IPS-20b (cell line): ENCODE data around the gene KIAA1143.
A peak's percentile ranks its signal among the peaks of the same experiment; 100 is the strongest.

ENCODE experiments used
- H3K27ac ChIP-seq: one replicate; pipeline ENCODE4 v1.5.1; 2013; ENCODE audit warnings: low read length
- H3K27me3 ChIP-seq: 2 replicates; pipeline ENCODE4 v1.6.1; 2013; ENCODE audit warnings: mild to moderate bottlenecking, low read length, inconsistent platforms; ENCODE audit not compliant: insufficient read depth
- H3K36me3 ChIP-seq: 2 replicates; pipeline ENCODE4 v1.6.1; 2013; ENCODE audit warnings: low read depth, mild to moderate bottlenecking, inconsistent platforms, low read length, moderate library complexity; ENCODE audit not compliant: insufficient read depth
- H3K4me1 ChIP-seq: 2 replicates; pipeline ENCODE4 v1.6.1; 2013; ENCODE audit warnings: mild to moderate bottlenecking, control low read depth, inconsistent platforms, low read length, moderate library complexity; ENCODE audit not compliant: insufficient read depth
- H3K4me3 ChIP-seq: 2 replicates; pipeline ENCODE4 v1.5.1; 2013; ENCODE audit warnings: mild to moderate bottlenecking, low read length, inconsistent platforms
- H3K9ac ChIP-seq: 2 replicates; pipeline ENCODE4 v1.6.1; 2013; ENCODE audit warnings: low read depth, mild to moderate bottlenecking, inconsistent platforms, low read length, moderate library complexity
- H3K9me3 ChIP-seq: 2 replicates; pipeline ENCODE4 v1.6.1; 2013; ENCODE audit warnings: mild to moderate bottlenecking, low read depth, low read length, inconsistent platforms; ENCODE audit not compliant: insufficient read depth

KIAA1143 gene

DNA sequence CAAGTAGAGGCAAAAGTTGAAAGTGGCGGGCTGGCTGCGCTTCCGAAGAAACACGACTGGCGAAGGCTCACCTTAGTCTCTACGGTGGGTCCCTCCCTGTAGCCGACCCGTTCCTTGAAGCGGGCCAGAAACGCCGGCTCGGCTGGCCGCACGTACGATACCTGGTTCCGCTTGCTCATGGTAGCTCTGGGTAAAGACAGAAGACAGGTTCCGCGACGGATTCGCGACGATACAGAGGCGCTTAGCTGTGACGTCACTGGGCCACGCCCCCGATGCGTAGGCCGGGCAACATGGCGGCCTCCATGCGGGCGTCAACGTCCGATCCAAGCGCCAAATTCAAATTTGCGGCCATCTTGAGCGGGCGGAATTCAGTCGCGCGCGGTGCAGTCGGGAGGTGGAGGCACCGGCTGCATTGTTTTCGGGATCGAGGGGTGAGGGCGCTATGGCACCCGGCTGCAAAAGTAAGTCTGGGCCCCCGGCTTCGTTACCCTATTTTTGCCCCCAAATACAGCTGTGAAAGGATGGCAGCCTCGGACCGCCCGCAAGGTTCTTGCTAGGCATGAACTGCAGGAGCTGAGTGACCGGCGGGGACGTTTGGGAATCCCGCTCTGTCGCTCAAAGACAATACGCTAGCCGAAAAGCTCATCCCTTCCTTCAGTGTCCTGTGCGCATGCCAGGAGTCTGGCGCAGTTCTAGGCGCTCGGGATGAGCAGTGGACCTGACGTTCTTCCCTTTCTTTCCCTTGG, at the start of gene KIAA1143, which contains the start of gene KIF15:
KIAA1143 (minus strand) TSS at position 196 of the 746 bp plus-strand sequence; CDS start at position 179, 17 bp downstream.
KIF15 (plus strand) TSS at position 371 of the 746 bp plus-strand sequence; CDS start at position 443, 72 bp downstream.
- peaks cover 10% of the 10 kb centered on the region for H3K9me3 ChIP-seq
- peaks cover 51% of the 10 kb centered on the region for H3K36me3 ChIP-seq
- H3K4me1 ChIP-seq: peaks cover 7% of the 10 kb centered on the region; the same call in 1 of the 2 replicates
- no peaks in the 10 kb centered on the region for H3K27me3 ChIP-seq
- peak within 1 kb of the TSS; percentile 99 for H3K4me3 ChIP-seq
- peak within 1 kb of the TSS; percentile 98 for H3K9ac ChIP-seq
- peak within 1 kb of the TSS; percentile 87 for H3K27ac ChIP-seq

DNA sequence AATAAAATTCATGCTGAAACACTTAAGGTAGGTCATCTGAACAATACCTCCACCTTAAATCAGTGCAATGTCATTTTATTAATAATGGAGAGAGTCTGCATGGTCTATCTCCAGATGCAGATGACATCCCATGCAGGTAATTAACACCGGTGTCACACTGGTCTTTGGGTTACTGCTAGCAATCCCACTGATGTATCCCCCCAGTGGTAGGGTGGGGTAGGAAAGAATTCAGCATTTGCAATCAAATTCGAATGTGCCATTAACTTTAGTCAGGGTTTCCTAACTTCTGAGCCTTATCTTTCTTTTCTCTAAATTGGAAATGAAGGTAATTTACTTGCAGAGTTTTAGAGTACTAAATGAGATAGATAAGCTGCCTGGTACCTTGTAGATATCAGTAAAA, 44.5 kb upstream of the KIAA1143 start:
- Histone ChIP-seq H3K4me3 (no peak overlapping the region), H3K27ac (no peak overlapping the region), H3K9ac (no peak overlapping the region), H3K36me3 (peaks cover 85% of the 10 kb centered on the region), H3K9me3 (no peaks in the 10 kb centered on the region), H3K4me1 (no peaks in the 10 kb centered on the region), H3K27me3 (no peaks in the 10 kb centered on the region)

DNA sequence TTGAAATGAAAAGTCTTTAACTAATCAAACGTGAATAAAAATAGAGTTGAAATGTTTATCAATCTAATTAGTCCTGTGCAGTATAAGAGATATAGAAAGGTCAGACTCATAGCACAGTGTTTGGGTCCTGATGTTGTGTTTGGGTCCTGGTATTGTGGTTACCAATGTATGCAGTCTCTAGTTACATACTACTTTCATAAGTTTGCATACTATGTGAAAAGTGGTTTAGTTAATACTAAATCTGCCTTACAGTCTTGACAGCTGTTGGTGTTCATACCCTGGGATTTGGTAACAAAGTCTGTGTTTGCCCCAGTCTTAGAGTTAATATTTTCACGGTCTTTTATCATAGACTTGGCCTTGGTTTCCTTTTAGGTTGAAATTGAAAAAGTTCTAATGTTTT, 41.9 kb upstream of the KIAA1143 start:
- H3K36me3 ChIP-seq: peaks cover 82% of the 10 kb centered on the region
- no peaks in the 10 kb centered on the region for H3K4me1 ChIP-seq
- no peak overlapping the region for H3K4me3 ChIP-seq
- H3K27ac ChIP-seq: no peak overlapping the region
- no peaks in the 10 kb centered on the region for H3K9me3 ChIP-seq
- no peaks in the 10 kb centered on the region for H3K27me3 ChIP-seq
- no peak overlapping the region for H3K9ac ChIP-seq

DNA sequence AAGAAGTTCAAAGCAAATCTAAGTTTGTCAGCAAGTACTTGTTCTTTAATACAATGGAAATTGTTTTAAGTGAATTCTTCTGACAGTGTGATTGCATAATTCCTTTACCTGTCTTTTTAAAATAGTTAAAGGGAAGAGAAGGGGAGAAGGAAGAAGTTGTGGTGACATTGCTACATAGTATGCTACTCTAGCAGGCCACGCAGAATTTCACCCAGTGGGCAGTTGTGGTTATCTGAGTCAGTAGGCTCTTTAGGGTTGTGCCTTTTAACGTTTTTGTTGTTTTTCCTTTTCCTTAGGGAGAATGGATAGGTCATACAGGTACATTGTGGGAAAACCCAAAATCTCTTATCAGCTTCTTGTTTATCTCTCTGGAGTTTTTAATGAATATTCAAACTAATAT, 40.6 kb upstream of the KIAA1143 start:
- no peaks in the 10 kb centered on the region for H3K4me1 ChIP-seq
- no peak overlapping the region for H3K9ac ChIP-seq
- no peak overlapping the region for H3K27ac ChIP-seq
- H3K27me3 ChIP-seq: no peaks in the 10 kb centered on the region
- H3K9me3 ChIP-seq: no peaks in the 10 kb centered on the region
- H3K36me3 ChIP-seq: peaks cover 89% of the 10 kb centered on the region
- no peak overlapping the region for H3K4me3 ChIP-seq

DNA sequence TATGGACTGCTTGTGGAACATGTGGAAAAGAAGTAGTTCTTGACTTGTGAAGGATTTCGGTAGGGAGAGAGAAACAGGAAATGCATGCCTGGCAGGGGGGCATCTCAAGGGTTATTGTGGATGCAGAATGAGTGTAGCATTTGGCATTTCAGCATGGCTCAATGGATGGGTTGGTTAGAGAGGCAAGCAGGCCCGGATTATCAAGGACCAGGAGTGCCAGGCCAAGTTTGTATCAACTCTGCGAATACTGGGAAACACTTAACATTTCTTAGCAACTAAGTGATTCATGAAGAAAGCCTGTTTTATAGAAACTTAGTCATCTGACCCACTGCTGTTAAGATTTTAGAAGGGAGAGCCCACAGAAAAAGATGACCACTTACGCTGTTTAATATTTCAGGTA, 33.8 kb upstream of the KIAA1143 start:
- Histone ChIP-seq H3K36me3 (peaks cover 82% of the 10 kb centered on the region), H3K27me3 (no peaks in the 10 kb centered on the region), H3K4me1 (no peaks in the 10 kb centered on the region), H3K4me3 (no peak overlapping the region), H3K9me3 (no peaks in the 10 kb centered on the region), H3K27ac (no peak overlapping the region), H3K9ac (no peak overlapping the region)

DNA sequence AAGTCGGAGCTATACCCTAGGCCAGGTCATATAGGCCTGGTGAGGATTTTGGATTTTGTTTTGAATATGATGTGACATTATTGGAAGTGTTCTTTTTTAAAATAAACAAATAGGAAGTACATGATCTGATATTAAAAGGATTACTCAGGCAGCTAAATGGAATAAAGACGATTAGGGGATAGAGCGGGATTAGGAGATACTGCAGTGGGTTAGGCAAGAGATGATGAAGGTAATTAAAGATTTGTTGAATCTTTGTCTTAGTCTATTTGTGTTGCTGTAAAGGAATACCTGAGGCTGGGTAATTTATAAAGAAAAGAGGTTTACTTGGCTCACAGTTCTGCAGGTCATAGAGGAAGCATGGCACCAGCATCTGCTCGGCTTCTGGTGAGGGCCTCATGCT, 21.5 kb upstream of the KIAA1143 start:
- Histone ChIP-seq H3K4me3 (no peak overlapping the region), H3K36me3 (peaks cover 85% of the 10 kb centered on the region), H3K27me3 (no peaks in the 10 kb centered on the region)

DNA sequence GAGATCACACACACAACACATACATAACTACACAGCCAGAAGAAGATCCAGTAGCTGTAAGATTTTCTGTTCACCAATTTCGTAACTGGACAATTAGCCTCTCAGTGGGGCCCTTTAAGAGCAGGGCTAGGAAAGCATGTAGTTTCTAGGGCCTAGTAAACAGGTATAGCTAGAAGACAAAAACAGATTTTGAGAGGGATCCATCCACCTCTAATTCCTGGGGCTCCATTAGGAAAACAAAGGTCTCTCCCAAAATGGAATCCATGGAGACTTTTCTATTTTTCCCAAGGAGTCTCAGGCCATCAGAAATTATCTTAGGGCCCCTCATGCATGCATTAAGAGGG, 10.7 kb upstream of the KIAA1143 start:
- Histone ChIP-seq H3K4me1 (no peaks in the 10 kb centered on the region), H3K27ac (no peak overlapping the region), H3K9ac (no peak overlapping the region), H3K4me3 (0 out of 2 replicates have a peak overlapping the region, but pooled peaks have one; percentile 11), H3K27me3 (no peaks in the 10 kb centered on the region), H3K9me3 (peaks cover 53% of the 10 kb centered on the region), H3K36me3 (peaks cover 86% of the 10 kb centered on the region)

More for the DNA sequence above, 21.5 kb upstream of the KIAA1143 start:
- Histone ChIP-seq H3K4me1 (no peaks in the 10 kb centered on the region), H3K9me3 (no peaks in the 10 kb centered on the region), H3K27ac (no peak overlapping the region), H3K9ac (no peak overlapping the region)

DNA sequence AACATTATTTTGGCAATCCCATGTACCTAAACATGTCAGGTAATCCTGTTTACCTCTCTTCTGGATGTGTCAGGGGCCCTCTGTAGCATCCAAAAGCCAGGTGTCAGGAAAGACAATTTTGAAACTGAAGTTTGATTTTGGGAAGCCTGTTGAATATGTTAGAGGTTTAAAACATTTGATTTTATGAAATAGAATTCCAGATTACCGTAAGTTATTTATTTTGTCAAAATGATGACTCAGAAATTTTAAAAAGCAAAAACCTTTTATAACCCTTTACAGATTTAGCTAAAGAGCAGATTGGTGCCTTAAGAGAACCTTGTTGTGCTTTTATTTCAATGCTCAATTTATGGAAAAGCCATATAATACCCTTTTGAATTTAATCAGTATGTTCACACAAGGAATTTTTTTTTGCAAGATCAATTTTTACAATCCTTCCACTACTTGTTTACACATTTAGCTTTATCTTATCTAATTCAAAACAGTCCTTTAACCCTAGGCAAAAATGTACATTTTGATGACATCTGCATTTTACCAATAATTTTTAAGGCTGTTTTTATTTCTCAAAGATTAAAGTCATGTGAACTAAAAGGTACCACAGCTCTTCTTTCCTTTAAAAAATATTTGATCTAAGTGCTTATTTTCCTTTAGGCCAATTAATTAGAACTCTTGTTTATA, 10.1 kb upstream of the KIAA1143 start:
- Histone ChIP-seq H3K36me3 (peaks cover 83% of the 10 kb centered on the region), H3K27ac (no peak overlapping the region), H3K4me1 (no peaks in the 10 kb centered on the region), H3K9ac (no peak overlapping the region), H3K27me3 (no peaks in the 10 kb centered on the region), H3K4me3 (0 out of 2 replicates have a peak overlapping the region, but pooled peaks have one; percentile 11), H3K9me3 (peaks cover 55% of the 10 kb centered on the region)

DNA sequence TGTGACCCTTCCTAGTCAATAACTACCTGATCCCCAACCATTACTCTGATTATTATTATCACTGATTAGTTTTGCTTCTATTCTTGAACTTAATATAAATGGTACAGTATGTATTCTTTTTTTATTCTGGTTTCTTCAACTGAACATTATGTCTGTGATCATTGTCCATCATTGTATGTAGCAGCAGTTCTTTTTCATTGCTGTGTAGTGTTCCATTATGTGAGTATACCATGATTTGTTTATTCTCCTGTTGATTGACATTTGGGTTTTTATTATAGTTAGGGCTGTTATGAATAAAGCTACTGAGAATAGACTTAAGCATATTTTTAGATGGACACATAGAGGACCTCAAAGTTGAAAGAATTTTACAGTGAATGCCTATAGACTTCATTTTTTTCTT, 2.8 kb upstream of the KIAA1143 start:
- H3K4me1 ChIP-seq: peaks cover 7% of the 10 kb centered on the region; the same call in 1 of the 2 replicates
- no peak overlapping the region for H3K4me3 ChIP-seq
- H3K36me3 ChIP-seq: peaks cover 41% of the 10 kb centered on the region
- no peaks in the 10 kb centered on the region for H3K27me3 ChIP-seq
- H3K27ac ChIP-seq: no peak overlapping the region
- no peak overlapping the region for H3K9ac ChIP-seq
- H3K9me3 ChIP-seq: peaks cover 21% of the 10 kb centered on the region

DNA sequence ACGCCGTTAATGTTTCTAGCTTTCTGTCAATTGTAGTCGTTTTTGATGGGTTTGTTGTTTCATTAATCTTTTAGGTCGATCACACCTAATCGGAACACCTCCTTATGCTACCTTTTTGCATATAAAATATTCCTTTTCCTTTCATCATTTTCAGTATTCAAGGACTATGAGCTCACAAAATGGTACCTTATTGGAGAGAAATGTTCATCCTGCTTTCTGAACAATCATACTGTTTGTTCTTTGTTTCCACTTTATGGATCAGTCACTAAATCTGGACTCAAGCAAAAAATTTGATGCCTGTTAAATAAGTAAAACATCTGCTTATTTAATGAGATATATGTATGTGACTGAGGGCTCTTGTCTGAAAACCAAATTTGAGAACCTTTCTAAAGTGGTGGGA, 1.3 kb upstream of the KIAA1143 start:
- H3K9ac ChIP-seq: peak overlapping the region; percentile 98
- peak overlapping the region; percentile 84 for H3K27ac ChIP-seq
- peaks cover 7% of the 10 kb centered on the region; the same call in 1 of the 2 replicates for H3K4me1 ChIP-seq
- H3K9me3 ChIP-seq: peaks cover 15% of the 10 kb centered on the region
- H3K27me3 ChIP-seq: no peaks in the 10 kb centered on the region
- H3K4me3 ChIP-seq: peak overlapping the region; percentile 99
- H3K36me3 ChIP-seq: peaks cover 46% of the 10 kb centered on the region

DNA sequence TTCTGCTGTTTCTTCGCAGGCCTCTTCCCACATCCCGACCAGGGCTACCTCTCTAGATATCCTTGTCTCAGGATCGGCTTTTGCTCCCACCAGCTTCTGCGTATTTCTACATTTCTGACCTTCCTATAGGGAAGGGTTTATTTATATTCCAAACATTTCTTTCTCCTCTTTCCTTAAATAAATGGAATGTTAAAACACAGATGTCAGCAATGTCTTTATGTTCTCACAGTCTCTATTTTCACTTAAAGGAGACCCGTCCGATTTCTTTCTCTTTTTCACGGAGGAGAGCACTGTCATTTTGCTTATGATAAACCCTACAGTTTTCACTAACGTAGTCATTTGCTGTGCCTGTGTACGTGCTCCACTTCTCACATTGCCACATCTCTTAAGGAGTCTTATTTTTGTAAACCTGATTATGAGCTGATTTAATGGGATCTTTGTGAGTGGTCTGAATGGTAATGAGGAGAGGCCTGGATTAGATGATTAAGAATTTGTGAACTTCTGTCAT, 805 bp upstream of the KIAA1143 start:
- H3K9me3 ChIP-seq: peaks cover 13% of the 10 kb centered on the region
- peak overlapping the region; percentile 84 for H3K27ac ChIP-seq
- H3K27me3 ChIP-seq: no peaks in the 10 kb centered on the region
- peak overlapping the region; percentile 98 for H3K9ac ChIP-seq
- peaks cover 49% of the 10 kb centered on the region for H3K36me3 ChIP-seq
- peak overlapping the region; percentile 99 for H3K4me3 ChIP-seq
- H3K4me1 ChIP-seq: peaks cover 7% of the 10 kb centered on the region; the same call in 1 of the 2 replicates

DNA sequence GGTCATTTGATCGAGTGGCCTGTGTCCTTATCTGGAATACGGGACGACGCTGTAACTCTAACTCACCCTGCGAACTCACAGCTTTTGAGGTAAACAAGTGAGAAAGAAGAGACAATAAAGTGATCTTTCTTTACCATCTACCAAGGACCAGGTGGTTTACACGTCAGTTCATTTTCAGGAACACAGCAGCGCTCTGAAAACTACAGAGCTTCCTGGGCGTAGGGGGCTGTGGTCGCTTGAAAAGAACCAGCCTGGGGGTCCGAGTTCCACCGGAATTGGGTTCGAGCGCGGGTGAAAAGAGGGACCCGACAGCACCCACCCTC, 357 bp downstream of the KIAA1143 start:
- H3K27me3 ChIP-seq: no peaks in the 10 kb centered on the region
- peak overlapping the region; percentile 99 for H3K4me3 ChIP-seq
- H3K4me1 ChIP-seq: peaks cover 7% of the 10 kb centered on the region; the same call in 1 of the 2 replicates
- peaks cover 51% of the 10 kb centered on the region for H3K36me3 ChIP-seq
- H3K9me3 ChIP-seq: peaks cover 10% of the 10 kb centered on the region
- H3K9ac ChIP-seq: peak overlapping the region; percentile 98
- H3K27ac ChIP-seq: peak overlapping the region; percentile 87
